HEK293T (cell line): ENCODE data around the gene CCDC85A.
"Not testable (repeated sequence)": the region's sequence is repeated elsewhere in the genome, so short reads cannot be mapped to it uniquely, and the experiment has no call there.

Source experiments
- CTCF ChIA-PET: fragments of 350-600 bp; formaldehyde crosslinking; extraction: SDS; loops from one replicate; lab custom pipeline; 2021; ENCODE audit warnings: antibody characterized with exemption, inconsistent platforms; lab: Yijun Ruan, JAX
- POLR2A ChIA-PET: fragments of 350-600 bp; formaldehyde crosslinking; extraction: SDS; loops from one replicate; lab custom pipeline; 2020; ENCODE audit warnings: antibody characterized with exemption, inconsistent platforms; lab: Yijun Ruan, JAX
- DNase-seq: peaks from one replicate; pipeline ENCODE4 v3.0.0; 2012; ENCODE audit warnings: mixed read lengths; ENCODE audit errors: extremely low spot score
- ARNT ChIP-seq: fragments of 450-650 bp; IDR thresholded peaks from 2 replicates; pipeline ENCODE4 v1.6.1; 2017; ENCODE audit warnings: mild to moderate bottlenecking
- BHLHE40 ChIP-seq: fragments of 450-650 bp; IDR thresholded peaks from 2 replicates; pipeline ENCODE4 v1.6.1; 2016; ENCODE audit warnings: mild to moderate bottlenecking, moderate library complexity, borderline replicate concordance
- CTBP1 ChIP-seq: fragments of 450-650 bp; IDR thresholded peaks from 2 replicates; pipeline ENCODE4 v1.6.1; 2016; ENCODE audit warnings: borderline replicate concordance
- ELF4 ChIP-seq: fragments of 450-650 bp; IDR thresholded peaks from 2 replicates; pipeline ENCODE4 v1.6.1; 2017; ENCODE audit warnings: antibody characterized with exemption
- FOXA1 ChIP-seq: fragments of 450-650 bp; IDR thresholded peaks from 2 replicates; pipeline ENCODE4 v1.6.1; 2016; ENCODE audit warnings: mild to moderate bottlenecking
- FOXK2 ChIP-seq: fragments of 450-650 bp; IDR thresholded peaks from 2 replicates; pipeline ENCODE4 v1.6.1; 2016; ENCODE audit warnings: mild to moderate bottlenecking
- FOXM1 ChIP-seq: fragments of 450-650 bp; IDR thresholded peaks from 2 replicates; pipeline ENCODE4 v1.6.1; 2017; ENCODE audit warnings: mild to moderate bottlenecking, borderline replicate concordance
- HDGF ChIP-seq: fragments of 450-650 bp; IDR thresholded peaks from 2 replicates; pipeline ENCODE4 v1.6.1; 2017; ENCODE audit warnings: antibody characterized with exemption, borderline replicate concordance
- L3MBTL2 ChIP-seq: fragments of 450-650 bp; conservative IDR thresholded peaks from 2 replicates; pipeline ENCODE4 v1.6.1; 2016; ENCODE audit warnings: mild to moderate bottlenecking
- LEF1 ChIP-seq: fragments of 450-650 bp; IDR thresholded peaks from 2 replicates; pipeline ENCODE4 v1.6.1; 2017; ENCODE audit warnings: mild to moderate bottlenecking, borderline replicate concordance
- NFRKB ChIP-seq: fragments of 450-650 bp; IDR thresholded peaks from 2 replicates; pipeline ENCODE4 v1.6.1; 2016; ENCODE audit warnings: mild to moderate bottlenecking, moderate library complexity
- SP1 ChIP-seq: fragments of 450-650 bp; IDR thresholded peaks from 2 replicates; pipeline ENCODE4 v1.6.1; 2017
- SUZ12 ChIP-seq: fragments of 450-650 bp; IDR thresholded peaks from 2 replicates; pipeline ENCODE4 v1.6.1; 2016; ENCODE audit warnings: mild to moderate bottlenecking
- TARDBP ChIP-seq: fragments of 450-650 bp; IDR thresholded peaks from 2 replicates; pipeline ENCODE4 v1.6.1; 2016
- ZNF384 ChIP-seq: fragments of 450-650 bp; IDR thresholded peaks from 2 replicates; pipeline ENCODE4 v1.6.1; 2016
- TF ChIP-seq, protein P1 (sequence below): fragments of 450-650 bp; IDR thresholded peaks from 2 replicates; pipeline ENCODE4 v1.6.1; 2016

CCDC85A gene

DNA sequence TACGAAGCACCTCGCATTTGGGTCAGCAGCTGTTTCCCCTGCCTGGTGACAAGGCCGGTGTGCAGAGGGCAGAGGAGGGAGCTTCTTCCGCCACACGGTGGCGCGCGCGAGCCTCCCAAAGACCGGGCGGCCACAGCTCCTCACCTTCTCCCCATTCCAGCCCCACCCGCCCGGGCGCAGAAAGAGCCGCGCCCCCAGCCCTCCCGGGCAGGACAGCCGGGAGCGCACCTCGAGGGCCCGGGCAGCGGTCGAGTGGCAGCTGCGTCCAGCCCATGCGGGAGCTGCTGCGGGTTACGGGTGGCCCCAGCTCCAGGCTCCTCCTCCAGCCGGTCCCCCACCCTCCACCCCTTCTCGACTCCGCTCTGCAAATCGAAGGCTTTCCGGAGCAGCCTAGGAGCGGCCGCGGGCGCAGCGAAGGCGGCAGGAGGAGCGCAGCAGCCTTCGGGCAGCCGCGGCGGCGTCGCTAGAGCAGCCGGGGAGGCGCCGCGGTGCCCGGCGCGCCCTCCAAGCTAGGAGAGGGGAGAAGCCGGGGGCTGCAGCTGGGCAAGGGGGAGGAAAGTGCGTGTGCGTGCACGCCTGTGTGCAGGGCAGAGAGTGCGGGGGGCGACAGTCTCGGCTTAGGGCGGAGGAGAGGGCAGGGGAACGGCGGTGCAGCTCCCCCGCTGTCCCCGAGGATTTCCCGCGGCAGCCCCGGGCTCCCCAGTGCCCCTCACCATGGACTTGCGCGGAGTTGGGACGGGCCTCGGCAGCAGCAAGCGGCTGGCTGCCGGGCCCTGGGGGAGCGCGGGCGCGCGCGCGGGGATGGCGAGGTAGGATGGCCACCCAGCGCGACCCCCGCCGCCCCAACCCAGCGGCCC lies at the start of gene CCDC85A:
CCDC85A (plus strand) TSS at position 348 of the 857 bp plus-strand sequence. CDS start 635 bp downstream, outside the sequence.
- CTCF ChIA-PET = interaction anchor here (0.6 to 1.1 kb wide), 7 partner anchors 10 to 1328 kb away, joined by 3 to 4 read pairs (median 3); no protein-coding TSS in a partner anchor
- no peak for TF ChIP-seq ARNT
- no peak for TF ChIP-seq SP1
- TF ChIP-seq FOXK2 = no peak
- TF ChIP-seq CTBP1 = no peak
- TF ChIP-seq FOXA1 = no peak
- DNase-seq = peak; percentile 85
- POLR2A ChIA-PET = no interaction called here

DNA sequence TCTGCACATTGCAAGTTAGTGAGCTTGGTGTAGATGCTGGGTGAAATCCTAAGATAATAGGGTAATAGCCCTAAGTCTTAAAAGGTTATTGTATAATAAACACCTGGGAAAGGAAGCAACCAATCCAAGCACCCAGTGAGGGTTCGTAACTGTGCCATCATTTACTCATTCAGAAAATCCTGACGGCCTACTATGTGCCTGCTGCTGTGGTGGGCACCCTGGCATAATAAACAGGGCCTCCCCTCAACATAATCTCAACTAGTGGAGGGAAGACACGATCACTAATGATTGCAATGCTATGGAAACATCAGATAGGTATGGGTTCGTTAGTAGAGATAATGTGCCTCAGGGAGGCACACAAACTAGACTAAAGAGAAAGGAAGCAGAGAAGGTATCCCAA lies 48.9 kb upstream of the CCDC85A start:
- CTCF ChIA-PET = no interaction called here
- TF ChIP-seq FOXM1 = no peak
- TF ChIP-seq ELF4 = no peak
- TF ChIP-seq, protein P1, sequence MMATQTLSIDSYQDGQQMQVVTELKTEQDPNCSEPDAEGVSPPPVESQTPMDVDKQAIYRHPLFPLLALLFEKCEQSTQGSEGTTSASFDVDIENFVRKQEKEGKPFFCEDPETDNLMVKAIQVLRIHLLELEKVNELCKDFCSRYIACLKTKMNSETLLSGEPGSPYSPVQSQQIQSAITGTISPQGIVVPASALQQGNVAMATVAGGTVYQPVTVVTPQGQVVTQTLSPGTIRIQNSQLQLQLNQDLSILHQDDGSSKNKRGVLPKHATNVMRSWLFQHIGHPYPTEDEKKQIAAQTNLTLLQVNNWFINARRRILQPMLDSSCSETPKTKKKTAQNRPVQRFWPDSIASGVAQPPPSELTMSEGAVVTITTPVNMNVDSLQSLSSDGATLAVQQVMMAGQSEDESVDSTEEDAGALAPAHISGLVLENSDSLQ = no peak
- TF ChIP-seq NFRKB = no peak
- TF ChIP-seq SP1 = no peak
- no peak for TF ChIP-seq ZNF384
- no peak for TF ChIP-seq ARNT
- TF ChIP-seq TARDBP = no peak
- no peak for TF ChIP-seq L3MBTL2
- no peak for TF ChIP-seq LEF1
- TF ChIP-seq HDGF = no peak
- TF ChIP-seq FOXA1 = no peak
- no peak for TF ChIP-seq CTBP1
- TF ChIP-seq FOXK2 = no peak
- TF ChIP-seq BHLHE40 = no peak
- TF ChIP-seq SUZ12 = no peak
- no peak for DNase-seq

DNA sequence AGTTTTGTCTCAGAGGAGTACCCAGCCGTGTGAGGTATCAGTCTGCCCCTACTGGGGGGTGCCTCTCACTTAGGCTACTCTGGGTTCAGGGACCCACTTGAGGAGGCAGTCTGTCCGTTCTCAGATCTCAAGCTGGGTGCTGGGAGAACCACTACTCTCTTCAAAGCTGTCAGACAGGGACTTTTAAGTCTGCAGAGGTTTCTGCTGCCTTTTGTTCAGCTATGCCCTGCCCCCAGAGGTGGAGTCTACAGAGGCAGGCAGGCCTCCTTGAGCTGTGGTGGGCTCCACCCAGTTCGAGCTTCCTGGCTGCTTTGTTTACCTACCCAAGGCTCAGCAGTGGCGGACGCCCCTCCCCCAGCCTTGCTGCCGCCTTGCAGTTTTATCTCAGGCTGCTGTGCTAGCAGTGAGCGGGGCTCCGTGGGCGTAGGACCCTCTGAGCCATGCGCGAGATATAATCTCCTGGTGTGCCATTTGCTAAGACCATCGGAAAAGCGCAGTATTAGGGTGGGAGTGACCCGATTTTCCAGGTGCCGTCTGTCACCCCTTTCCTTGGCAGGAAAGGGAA lies 41.2 kb upstream of the CCDC85A start:
- CTCF ChIA-PET, POLR2A ChIA-PET, DNase-seq: not testable (repeated sequence)

More for the DNA sequence above, 48.9 kb upstream of the CCDC85A start:
- POLR2A ChIA-PET = no interaction called here

DNA sequence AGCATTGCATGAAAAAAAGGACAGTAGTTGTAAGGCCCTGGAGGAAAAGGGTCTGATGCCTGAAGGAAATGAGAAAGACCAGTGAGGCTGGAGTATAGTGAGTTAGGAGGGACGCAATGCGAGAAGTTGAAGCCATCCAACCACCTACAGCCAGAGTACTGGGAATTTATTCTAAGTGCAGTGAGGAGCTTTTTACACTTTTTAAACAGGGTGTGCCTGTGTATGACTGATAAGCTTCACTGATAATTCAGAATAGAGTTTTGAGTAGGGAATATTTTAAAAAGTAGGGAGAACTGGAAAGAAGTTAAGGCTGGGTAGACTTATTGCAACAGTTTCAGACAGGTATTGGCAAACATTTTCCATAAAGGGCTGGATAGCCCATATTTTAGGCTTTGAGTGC lies 35.9 kb upstream of the CCDC85A start:
- TF ChIP-seq CTBP1 = no peak
- no peak for TF ChIP-seq FOXK2
- no peak for TF ChIP-seq NFRKB
- no peak for TF ChIP-seq L3MBTL2
- TF ChIP-seq FOXM1 = no peak
- TF ChIP-seq, protein P1 = no peak
- TF ChIP-seq ZNF384 = no peak
- no peak for TF ChIP-seq TARDBP
- TF ChIP-seq HDGF = no peak
- no peak for TF ChIP-seq SP1
- TF ChIP-seq ELF4 = no peak
- no peak for TF ChIP-seq LEF1
- TF ChIP-seq BHLHE40 = no peak
- TF ChIP-seq SUZ12 = no peak
- TF ChIP-seq ARNT = no peak
- no peak for TF ChIP-seq FOXA1
- no peak for DNase-seq
- ChIA-PET POLR2A (no interaction called here), CTCF (no interaction called here)

DNA sequence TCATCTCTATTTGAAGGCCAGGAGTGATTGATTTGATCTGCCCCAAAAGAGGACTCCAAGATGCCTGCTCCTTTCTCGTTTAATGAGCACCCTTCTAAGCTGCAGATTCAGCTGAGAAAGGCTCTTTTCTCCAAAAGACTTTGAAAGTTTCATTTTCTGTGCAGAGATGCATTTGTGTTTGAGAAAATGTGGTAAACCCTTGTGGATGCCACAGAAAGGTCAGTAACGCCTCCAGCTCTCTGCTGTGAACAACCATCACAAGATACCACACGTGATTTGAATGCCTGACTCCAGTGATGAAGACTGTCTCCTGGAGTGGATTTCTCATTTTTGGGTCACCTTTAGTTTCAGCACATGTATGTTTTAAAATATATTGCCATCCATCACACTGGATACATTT lies 35.0 kb upstream of the CCDC85A start:
- DNase-seq = no peak
- TF ChIP-seq LEF1 = no peak
- TF ChIP-seq NFRKB = no peak
- ChIA-PET CTCF (no interaction called here), POLR2A (no interaction called here)

DNA sequence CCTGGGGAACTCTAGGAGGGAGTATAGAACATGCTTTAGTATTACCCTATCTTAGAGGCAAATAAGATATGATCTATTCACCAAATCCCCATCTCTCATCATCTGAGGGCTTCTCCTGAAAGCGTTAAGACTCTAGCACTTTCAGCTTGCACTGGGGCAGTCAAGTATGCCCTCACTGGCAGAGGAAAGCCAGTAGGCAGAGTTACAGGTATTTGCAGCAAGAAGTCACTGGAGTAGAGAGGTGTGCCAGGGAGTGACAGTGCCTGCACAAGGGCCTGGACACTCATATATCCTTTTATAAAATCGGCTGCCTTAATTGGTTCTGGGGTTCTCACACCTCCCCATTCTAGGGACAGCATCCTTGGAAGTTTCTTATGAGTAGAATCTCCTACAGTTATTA lies 31.9 kb upstream of the CCDC85A start:
- ChIA-PET CTCF (no interaction called here), POLR2A (no interaction called here)
- no peak for DNase-seq
- no peak for TF ChIP-seq FOXM1
- no peak for TF ChIP-seq ELF4
- TF ChIP-seq ARNT = no peak
- TF ChIP-seq FOXA1 = no peak
- TF ChIP-seq FOXK2 = no peak
- TF ChIP-seq, protein P1 = no peak
- no peak for TF ChIP-seq LEF1
- TF ChIP-seq L3MBTL2 = no peak
- no peak for TF ChIP-seq NFRKB
- no peak for TF ChIP-seq SP1
- no peak for TF ChIP-seq ZNF384
- no peak for TF ChIP-seq BHLHE40
- no peak for TF ChIP-seq TARDBP
- TF ChIP-seq SUZ12 = no peak
- no peak for TF ChIP-seq CTBP1
- no peak for TF ChIP-seq HDGF
